OCI-LY7 (cell line): ENCODE results near the gene NBR1. TPM values are rescaled to one million over a fixed set of nuclear protein-coding genes. Genes with fewer than 3 reads are reported as not detected.
A peak's percentile ranks its signal among the peaks of the same experiment; 100 is the strongest.

ENCODE experiments used
- BruUV-seq: library from RNA; stranded (reverse); fragments of 400-500 nt; replicated peaks from 2 replicates; lab custom pipeline; 2021; lab: Mats Ljungman, UMichigan
- CTCF ChIA-PET: fragments of 300-600 bp; sonication (Branson Sonifier 250); formaldehyde crosslinking; loops from one replicate; lab custom pipeline; 2022; ENCODE audit warnings: antibody characterized with exemption; ENCODE audit not compliant: unreplicated experiment; lab: Charles Lee
- POLR2A ChIA-PET: fragments of 300-600 bp; sonication (Branson Sonifier 250); formaldehyde crosslinking; loops from one replicate; lab custom pipeline; 2022; ENCODE audit warnings: antibody characterized with exemption; lab: Charles Lee
- DNase-seq: peaks from one replicate; pipeline ENCODE4 v3.0.0-alpha.2; 2015; ENCODE audit warnings: low spot score
- H2AFZ ChIP-seq: fragments of 200-600 bp; sonication (generic), shearing (Covaris generic); 2 replicates; pipeline ENCODE4 v1.6.1; 2014; ENCODE audit warnings: mild to moderate bottlenecking, antibody characterized with exemption, low read length, moderate library complexity
- H3K27ac ChIP-seq: fragments of 200-600 bp; sonication (generic); 2 replicates; pipeline ENCODE4 v1.5.1; 2014; ENCODE audit warnings: mixed run types, low read depth, mild to moderate bottlenecking, moderate library complexity, low read length, inconsistent platforms; ENCODE audit not compliant: poor library complexity, severe bottlenecking
- H3K36me3 ChIP-seq: fragments of 200-600 bp; sonication (generic); 2 replicates; pipeline ENCODE4 v1.6.1; 2014; ENCODE audit warnings: mild to moderate bottlenecking, antibody characterized with exemption, low read length, moderate library complexity, mixed read lengths; ENCODE audit not compliant: insufficient read depth
- H3K4me1 ChIP-seq: fragments of 200-600 bp; sonication (generic); 2 replicates; pipeline ENCODE4 v1.5.1; 2014; ENCODE audit warnings: mild to moderate bottlenecking, low read length; ENCODE audit not compliant: insufficient read depth, poor library complexity, severe bottlenecking
- H3K4me2 ChIP-seq: fragments of 200-600 bp; sonication (generic); 2 replicates; pipeline ENCODE4 v1.6.1; 2014; ENCODE audit warnings: mild to moderate bottlenecking, low read length
- H3K4me3 ChIP-seq: fragments of 200-600 bp; sonication (generic); 2 replicates; pipeline ENCODE4 v1.5.1; 2014; ENCODE audit warnings: mild to moderate bottlenecking, low read depth, low read length; ENCODE audit not compliant: poor library complexity, severe bottlenecking
- H3K79me2 ChIP-seq: fragments of 200-600 bp; sonication (generic); 2 replicates; pipeline ENCODE4 v1.6.1; 2016; ENCODE audit warnings: low read depth, mild to moderate bottlenecking, low read length, moderate library complexity, mixed read lengths; ENCODE audit not compliant: insufficient read depth
- H3K9me2 ChIP-seq: fragments of 200-600 bp; sonication (generic); 2 replicates; pipeline ENCODE4 v1.6.1; 2016; ENCODE audit warnings: mild to moderate bottlenecking, low read length, mixed read lengths; ENCODE audit not compliant: insufficient read depth
- H3K9me3 ChIP-seq: fragments of 200-600 bp; sonication (generic); 2 replicates; pipeline ENCODE4 v1.6.1; 2014; ENCODE audit warnings: mild to moderate bottlenecking, mixed run types, low read length, mixed read lengths
- H4K20me1 ChIP-seq: fragments of 200-600 bp; sonication (generic); 2 replicates; pipeline ENCODE4 v1.6.1; 2014; ENCODE audit warnings: mild to moderate bottlenecking, antibody characterized with exemption, low read length, moderate library complexity, mixed read lengths; ENCODE audit not compliant: insufficient read depth
- EZH2phosphoT487 ChIP-seq: fragments of 200-600 bp; sonication (generic); IDR thresholded peaks from 2 replicates; pipeline ENCODE4 v1.6.1; 2018; ENCODE audit warnings: low read depth, borderline replicate concordance, mild to moderate bottlenecking, mixed run types, antibody characterized with exemption, low read length, moderate library complexity, mixed read lengths
- intact Hi-C: fragments of 100-400 bp; cut with micrococcal nuclease; formaldehyde crosslinking; loops from one replicate; pipeline ENCODE4 v1.10.0; 2022; ENCODE audit not compliant: unreplicated experiment
- total RNA-seq, 2 experiments: library from RNA; depleted of rRNA in 1 of 2; stranded (reverse); fragments of >200 nt in 1 of 2; shearing (Covaris generic) in 1 of 2; gene quantifications; 2 replicates each; pipeline ENCODE4 v1.2.3, GENCODE V29; 2014 to 2022
- TF ChIP-seq, protein P1 (sequence below): fragments of 200-600 bp; sonication (generic); conservative IDR thresholded peaks from 2 replicates; pipeline ENCODE4 v1.5.1; 2014; ENCODE audit warnings: mild to moderate bottlenecking, antibody characterized with exemption, low read length, moderate library complexity, mixed read lengths

NBR1 gene
- total RNA-seq, 2 experiments from 2014 or later, result 16.2 to 38.6 TPM

DNA sequence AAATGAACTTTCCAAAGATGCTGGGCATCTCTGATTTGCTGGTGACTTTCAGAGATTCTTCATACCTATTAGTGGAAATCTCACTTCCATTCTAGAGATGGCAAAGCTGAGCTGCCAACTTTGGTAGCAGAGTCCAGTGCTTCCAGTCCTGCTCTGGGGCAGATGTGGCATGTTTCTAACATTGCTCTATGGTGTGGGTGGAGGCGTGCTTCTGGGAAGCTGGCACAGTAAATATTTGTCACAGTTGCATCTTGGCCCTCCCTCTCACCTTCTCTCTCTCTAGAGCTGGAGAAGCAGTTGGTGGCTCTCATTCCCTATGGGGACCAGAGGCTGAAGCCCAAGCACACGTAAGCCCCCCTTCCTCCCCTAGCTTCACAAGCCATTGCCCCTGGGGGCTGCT lies 42.5 kb downstream of the NBR1 start:
- Histone ChIP-seq H3K9me3 (no peaks in the 10 kb centered on the region), H3K36me3 (peaks cover 4% of the 10 kb centered on the region; the same call in 1 of the 2 replicates), H3K4me2 (peak overlapping the region; percentile 91), H3K4me3 (peak overlapping the region; percentile 70), H2AFZ (no peak overlapping the region), H3K4me1 (peaks cover 32% of the 10 kb centered on the region), H3K27ac (no peak overlapping the region), H4K20me1 (no peaks in the 10 kb centered on the region), H3K9me2 (no peaks in the 10 kb centered on the region), H3K79me2 (no peaks in the 10 kb centered on the region)
- ChIA-PET CTCF (interaction anchor here (1.5 kb wide), 1 partner anchor 13 kb away, joined by 5 read pairs; no protein-coding TSS in a partner anchor), POLR2A (no interaction called here)
- intact Hi-C loops, result loop anchor here (5.0 kb wide), 1 partner anchor 191 kb away; the partner anchor contains the start of gene VAT1
- DNase-seq, result no peak
- no TSS peak for BruUV-seq
- TF ChIP-seq EZH2phosphoT487, result no peak
- TF ChIP-seq, protein P1, sequence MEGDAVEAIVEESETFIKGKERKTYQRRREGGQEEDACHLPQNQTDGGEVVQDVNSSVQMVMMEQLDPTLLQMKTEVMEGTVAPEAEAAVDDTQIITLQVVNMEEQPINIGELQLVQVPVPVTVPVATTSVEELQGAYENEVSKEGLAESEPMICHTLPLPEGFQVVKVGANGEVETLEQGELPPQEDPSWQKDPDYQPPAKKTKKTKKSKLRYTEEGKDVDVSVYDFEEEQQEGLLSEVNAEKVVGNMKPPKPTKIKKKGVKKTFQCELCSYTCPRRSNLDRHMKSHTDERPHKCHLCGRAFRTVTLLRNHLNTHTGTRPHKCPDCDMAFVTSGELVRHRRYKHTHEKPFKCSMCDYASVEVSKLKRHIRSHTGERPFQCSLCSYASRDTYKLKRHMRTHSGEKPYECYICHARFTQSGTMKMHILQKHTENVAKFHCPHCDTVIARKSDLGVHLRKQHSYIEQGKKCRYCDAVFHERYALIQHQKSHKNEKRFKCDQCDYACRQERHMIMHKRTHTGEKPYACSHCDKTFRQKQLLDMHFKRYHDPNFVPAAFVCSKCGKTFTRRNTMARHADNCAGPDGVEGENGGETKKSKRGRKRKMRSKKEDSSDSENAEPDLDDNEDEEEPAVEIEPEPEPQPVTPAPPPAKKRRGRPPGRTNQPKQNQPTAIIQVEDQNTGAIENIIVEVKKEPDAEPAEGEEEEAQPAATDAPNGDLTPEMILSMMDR, result no peak

GRCh38 chr17:43215341-43215740 lies 44.3 kb downstream of the NBR1 start:
- BruUV-seq, result no TSS peak
- no peak for DNase-seq
- H3K36me3 ChIP-seq, result peaks cover 4% of the 10 kb centered on the region; the same call in 1 of the 2 replicates
- no peaks in the 10 kb centered on the region for H4K20me1 ChIP-seq
- H3K79me2 ChIP-seq, result no peaks in the 10 kb centered on the region
- TF ChIP-seq EZH2phosphoT487, result no peak
- TF ChIP-seq, protein P1, result no peak
- no peak overlapping the region for H3K4me2 ChIP-seq
- no peaks in the 10 kb centered on the region for H3K9me2 ChIP-seq
- CTCF ChIA-PET, result no interaction called here
- H3K4me3 ChIP-seq, result no peak overlapping the region
- intact Hi-C loops, result no loop called here
- H3K4me1 ChIP-seq, result peaks cover 29% of the 10 kb centered on the region
- H3K27ac ChIP-seq, result no peak overlapping the region
- H3K9me3 ChIP-seq, result no peaks in the 10 kb centered on the region
- POLR2A ChIA-PET, result no interaction called here
- no peak overlapping the region for H2AFZ ChIP-seq

DNA sequence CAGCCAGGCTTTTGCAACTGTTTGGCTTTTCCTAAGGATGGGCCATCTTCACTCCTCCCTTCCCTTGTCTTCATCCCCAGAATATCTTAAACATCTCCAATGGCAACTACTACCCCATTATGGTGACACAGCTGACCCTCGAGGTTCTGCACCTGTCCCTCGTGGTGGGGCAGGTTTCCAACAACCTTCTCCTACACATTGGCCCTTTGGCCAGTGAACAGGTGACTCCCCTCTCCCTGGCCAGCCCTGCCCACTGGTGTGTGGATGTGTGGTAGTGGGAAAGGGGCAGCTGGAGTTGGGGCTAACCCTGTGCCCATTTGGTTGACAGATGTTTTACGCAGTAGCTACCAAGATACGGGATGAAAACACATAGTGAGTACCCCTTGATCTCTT lies 45.4 kb downstream of the NBR1 start:
- Histone ChIP-seq H3K36me3 (peaks cover 4% of the 10 kb centered on the region; the same call in 1 of the 2 replicates), H3K4me2 (no peak overlapping the region), H4K20me1 (no peaks in the 10 kb centered on the region), H3K4me3 (no peak overlapping the region), H3K79me2 (no peaks in the 10 kb centered on the region), H3K9me3 (no peaks in the 10 kb centered on the region), H3K9me2 (no peaks in the 10 kb centered on the region), H3K4me1 (peaks cover 20% of the 10 kb centered on the region), H3K27ac (no peak overlapping the region), H2AFZ (no peak overlapping the region)
- no peak for DNase-seq
- BruUV-seq, result no TSS peak
- intact Hi-C loops, result no loop called here
- ChIA-PET POLR2A (no interaction called here), CTCF (no interaction called here)
- no peak for TF ChIP-seq EZH2phosphoT487
- TF ChIP-seq, protein P1, result no peak
